COLO668 (cell line): ENCODE results near the gene KCNQ4.

ENCODE experiments used
- DNase-seq: peaks from one replicate; lab custom pipeline; 2025; ENCODE audit not compliant: unreplicated experiment; lab: John Stamatoyannopoulos, UW

Gene KCNQ4

DNA sequence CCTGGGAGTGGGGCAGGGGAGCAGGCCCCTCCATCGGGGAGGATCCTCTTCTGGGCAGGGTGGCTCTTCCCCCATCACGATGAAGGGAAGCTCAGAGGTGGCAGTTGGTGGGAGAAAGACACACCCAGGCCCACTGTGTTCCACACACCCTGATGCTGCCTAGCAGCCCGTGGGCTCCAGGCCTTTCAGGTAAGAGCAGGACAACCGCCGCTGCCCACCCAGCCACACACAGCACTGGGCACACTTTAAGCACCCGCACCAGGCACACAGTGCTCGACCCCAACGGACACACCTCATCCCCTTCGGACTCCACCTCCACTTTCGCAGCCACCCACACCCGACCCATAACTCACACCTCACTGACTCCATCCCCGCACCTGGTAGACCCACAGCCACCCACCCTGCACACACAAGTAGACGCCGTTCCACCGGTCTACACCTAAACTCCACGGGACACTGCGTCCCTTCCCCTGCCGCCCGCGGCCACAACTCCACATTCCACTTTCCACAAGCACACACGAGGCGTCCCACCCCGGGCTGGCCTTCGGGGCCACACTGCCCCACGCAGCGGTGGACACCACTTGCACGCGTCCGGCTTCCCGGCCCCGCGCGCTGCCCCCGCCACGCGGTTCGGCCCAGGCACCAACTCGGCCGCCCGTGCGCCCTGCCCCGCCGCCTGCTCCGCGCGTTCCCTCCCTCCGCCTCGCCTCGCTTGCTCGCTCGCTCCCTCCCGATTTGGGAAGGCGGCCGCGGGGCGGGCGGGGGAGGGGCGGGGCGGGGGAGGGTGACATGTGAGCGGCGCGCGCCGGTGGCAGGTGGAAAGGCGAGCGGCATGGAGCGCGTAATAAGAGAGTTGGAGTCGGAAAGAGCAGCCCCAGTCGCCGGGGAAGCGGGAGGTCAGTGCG is at the start of gene KCNQ4:
KCNQ4 (plus strand) TSS at position 787 of the 905 bp plus-strand sequence. CDS start 307 bp downstream, outside the sequence.
- DNase-seq, result peak; percentile 67

DNA sequence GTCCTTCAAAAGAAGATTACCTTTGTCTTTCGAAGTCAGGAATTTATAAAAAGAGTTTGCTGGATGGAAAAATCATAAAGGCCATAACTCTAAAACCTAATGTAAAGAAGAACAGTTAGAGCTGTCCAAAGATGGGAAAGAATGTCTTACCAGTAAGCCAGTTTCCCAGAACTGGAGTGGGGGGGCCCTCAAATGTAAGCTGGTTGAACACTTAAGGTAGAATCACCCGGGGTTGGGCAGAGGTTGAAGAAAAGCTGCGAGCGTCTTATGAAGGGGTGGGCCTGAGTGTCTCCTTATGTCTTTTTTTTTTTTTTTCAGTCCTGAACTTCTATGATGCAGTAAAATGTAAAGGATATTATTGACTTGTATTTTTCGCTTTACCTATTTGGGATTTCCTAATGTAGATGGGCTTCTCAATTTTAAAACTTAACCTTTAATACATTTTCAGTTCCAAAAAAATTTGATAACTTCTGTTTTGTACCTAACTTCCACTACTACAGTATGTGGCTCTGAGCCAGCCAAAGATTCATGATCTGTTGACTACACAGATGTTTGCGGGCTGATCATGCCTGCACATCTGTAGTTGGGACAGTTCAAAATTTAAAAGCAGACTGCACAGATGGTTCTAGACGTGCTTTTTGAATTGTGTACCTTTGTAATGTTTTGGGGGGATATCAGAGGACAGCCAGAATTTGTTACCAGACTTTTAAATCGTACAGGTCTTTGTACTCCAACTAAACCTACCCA is 48.5 kb upstream of the KCNQ4 start:
- DNase-seq, result no peak

DNA sequence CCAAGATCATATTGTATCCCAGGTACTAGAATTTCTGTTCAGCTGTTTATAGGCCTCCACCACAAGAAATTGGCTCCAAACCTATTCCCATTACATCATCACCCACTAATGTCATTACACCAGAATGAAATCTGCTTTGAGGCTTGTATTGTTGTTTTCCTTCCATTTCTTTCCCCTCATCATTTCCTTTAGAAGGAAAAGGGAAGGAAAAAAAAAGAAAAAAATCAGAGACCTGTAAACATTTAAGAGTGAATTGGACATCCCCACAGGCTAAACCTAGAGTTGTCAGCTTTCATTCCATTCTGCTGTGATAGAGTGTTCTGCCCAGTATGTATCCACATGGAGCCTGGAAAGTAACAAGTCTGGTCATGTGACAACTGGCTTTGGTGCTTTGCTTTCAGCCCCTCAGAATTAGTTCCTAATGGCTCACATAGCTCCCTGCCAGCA is 47.5 kb upstream of the KCNQ4 start:
- no peak for DNase-seq

DNA sequence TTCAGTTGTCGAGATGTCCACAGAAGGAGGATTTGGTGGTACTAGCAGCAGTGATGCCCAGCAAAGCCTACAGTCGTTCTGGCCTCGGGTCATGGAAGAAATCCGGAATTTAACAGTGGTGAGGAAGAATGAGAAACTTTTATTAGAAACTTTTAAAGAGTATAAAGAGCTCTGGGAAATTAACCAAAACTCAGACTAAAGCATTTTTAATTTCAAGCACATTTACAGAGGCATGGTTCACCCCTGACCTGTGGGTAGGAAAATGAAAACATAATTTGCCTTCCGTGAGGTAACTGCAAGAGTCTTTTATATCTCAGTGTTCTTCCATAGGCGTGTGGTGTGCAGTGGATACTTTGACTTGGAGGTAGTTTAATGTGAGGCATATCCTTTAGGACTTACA is 44.8 kb upstream of the KCNQ4 start:
- DNase-seq, result no peak

DNA sequence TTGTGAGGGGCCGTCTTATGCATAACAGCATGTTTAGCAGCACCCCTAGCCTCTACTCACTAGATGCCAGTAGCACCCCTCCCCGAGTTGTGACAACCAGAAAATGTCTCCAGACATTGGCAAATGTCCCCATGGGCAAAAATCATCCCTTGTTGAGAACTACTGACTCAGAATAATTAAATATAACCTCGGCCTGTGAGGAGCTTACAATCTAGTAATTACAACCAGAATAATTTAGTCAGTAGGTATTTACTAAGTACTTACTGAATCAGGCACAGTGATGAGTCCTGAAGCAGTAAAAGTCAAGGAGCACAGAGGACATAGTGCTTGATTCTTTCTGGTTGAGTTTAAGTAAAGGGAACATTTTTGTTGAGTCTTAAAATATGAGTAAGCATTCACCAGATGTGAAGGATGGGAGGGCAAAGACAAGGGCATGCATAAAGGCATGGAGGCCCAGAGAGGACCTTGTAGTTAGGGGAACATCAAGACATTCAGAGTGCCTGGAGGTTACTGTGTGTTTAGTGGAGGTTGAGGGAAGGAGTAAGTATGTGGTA is 44.1 kb upstream of the KCNQ4 start:
- DNase-seq, result no peak

DNA sequence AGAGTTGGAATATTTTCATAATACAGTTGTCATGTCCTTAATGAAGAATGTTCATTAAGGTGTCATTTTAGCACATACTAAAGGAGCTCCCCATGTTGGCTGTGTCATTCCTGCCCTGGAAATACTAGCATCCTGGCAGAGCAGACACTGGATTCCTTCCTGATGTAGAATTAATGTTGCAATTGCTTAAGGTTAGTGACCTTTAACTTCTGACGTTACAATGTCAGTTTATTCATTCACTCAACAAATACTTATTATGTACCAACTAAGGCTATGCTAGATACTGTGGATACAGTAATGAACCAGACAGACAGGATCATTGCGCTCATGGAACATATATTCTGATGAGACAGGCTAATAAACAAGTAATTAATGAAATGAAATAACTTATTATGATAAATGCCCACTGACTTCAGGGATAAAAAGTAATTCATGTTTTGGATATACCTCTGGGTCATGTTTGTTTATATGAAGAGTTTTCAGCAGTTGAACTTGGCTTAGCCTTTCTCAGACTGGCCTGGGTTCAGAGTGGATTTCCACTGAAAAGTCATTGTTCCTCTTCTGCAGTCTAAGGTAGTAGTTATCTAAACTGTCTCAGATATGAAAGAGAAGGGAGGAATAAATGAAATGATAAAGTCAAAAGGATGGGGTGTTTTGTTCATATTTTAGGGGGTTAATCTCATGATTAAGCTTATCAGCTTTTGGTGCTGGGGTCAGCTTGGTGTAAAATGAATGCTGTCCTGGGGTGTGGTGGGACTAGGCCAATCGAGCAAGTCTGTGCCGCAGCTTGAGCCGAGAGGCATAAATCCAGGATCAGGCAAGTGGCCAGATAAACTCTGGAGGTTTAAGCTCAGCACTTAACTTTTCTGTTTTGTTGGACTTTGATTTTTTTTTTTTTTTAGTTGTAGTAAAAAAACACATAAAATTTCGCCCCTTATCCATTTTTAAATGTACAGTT is 43.3 kb upstream of the KCNQ4 start:
- DNase-seq, result no peak

DNA sequence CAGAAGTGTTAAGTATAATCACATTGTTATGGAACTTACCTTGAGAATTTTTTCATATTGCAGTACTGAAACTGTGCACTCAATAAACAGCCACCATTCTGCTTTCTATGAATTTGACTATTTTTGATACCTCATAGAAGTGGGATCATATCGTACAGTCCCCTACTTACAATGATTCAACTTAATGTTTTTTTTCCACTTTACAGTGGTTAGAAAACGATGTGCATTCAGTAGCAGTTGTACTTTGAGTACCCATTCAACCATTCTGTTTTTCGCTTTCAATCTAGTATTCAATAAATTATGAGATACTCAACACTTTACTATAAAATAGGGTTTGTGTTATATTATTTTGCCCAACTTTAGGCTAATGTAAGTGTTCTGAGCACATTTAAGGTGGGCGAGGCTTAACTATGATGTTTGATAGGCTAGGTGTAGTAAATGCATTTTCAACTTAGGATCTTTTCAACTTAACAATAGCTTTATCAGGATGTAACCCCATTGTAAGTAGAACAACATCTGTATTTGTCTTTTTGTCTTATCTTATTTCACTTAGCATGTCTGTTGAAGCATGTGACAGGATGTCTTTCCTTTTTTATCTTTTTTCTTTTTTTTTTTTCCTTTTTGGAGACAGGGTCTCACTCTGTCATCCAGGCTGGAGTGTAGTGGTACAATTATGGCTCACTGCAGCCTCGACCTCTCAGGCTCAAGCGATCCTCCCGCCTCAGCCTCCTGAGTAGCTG is 42.4 kb upstream of the KCNQ4 start:
- DNase-seq, result no peak

DNA sequence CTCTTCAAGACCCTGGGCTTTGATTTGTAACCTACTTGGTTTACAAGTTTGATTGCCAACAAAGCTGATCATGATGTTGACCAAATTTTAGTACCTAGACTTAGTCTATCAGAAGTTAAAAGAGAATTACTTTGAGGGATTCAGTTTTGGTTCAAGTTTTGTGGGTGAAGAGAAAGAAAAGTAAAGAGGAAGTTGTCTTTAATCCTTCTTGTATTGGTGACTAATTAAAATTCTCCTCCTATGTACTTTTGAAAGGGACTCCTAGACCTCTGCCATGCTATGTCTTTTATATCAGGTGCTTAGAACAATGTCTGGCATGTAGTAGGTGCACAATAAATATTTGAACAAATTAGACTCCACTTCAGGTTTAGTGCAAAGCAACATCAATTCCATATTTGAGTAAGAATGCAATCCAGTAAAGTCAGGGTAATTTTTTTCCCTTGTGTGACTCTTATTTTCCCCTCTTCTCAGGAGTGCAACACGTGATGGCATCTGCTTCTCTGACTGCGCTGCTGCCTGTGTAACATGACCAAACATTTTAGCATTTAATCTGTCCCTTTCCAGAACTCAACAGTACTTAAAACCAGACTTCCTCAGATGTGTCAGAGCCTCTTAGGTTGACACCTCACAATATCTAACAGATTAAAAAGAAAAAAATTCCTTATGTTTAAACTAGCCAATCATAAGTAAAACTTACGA is 41.1 kb upstream of the KCNQ4 start:
- no peak for DNase-seq

DNA sequence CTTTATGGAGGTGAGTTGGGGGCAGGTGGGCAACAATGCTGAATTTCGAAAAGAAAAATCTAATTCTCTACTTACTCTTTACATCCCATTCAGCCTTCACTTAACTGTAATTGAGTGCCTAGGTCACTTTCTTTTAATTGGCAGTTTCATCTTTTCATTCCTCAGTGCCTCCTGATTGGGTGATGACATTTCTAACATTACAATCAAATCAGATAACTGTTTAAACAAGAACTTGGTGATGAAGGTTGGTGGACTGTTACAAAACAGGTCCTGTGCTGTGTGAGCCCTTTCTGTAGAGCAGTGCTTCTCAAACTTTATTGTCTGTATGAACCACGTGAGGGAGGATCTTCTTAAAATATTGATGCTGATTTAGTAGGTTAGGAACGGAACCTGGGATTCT is 40.1 kb upstream of the KCNQ4 start:
- DNase-seq, result no peak

DNA sequence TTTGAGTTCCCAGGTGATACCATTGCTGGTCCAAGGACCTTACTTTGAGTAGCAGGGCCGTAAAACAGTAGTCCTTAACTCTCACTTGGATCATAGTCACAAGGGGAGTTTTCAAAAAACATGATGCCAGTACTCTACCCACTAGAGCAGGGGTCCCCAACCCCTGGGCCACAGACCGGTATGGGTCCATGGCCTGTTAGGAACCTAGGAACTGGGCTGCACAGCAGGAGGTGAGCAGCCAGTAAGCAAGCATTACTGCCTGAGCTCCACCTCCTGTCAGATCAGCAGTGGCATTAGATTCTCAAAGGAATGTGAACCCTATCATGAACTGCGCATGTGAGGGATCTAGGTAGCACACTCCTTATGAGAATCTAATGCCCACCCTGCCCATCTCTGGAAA is 39.7 kb upstream of the KCNQ4 start:
- DNase-seq, result no peak

DNA sequence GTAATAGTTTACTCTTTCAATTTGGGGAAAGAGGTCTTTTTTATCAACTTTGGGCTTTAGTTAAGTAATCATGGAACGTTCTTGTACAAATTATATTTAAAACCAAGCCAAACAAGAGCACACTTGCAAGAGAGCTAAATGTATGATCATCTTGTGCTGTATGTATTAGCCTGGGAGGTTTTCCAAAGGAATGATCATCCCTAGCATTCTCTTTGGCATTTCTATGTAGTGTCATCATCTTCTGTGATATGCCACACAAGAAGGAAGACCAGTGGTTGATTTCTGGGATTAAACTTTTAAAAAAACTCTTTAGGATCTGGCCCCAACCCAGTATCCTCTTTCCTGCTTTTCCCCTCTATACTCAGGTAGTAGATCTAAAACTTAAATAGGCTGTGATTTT is 38.4 kb upstream of the KCNQ4 start:
- no peak for DNase-seq

DNA sequence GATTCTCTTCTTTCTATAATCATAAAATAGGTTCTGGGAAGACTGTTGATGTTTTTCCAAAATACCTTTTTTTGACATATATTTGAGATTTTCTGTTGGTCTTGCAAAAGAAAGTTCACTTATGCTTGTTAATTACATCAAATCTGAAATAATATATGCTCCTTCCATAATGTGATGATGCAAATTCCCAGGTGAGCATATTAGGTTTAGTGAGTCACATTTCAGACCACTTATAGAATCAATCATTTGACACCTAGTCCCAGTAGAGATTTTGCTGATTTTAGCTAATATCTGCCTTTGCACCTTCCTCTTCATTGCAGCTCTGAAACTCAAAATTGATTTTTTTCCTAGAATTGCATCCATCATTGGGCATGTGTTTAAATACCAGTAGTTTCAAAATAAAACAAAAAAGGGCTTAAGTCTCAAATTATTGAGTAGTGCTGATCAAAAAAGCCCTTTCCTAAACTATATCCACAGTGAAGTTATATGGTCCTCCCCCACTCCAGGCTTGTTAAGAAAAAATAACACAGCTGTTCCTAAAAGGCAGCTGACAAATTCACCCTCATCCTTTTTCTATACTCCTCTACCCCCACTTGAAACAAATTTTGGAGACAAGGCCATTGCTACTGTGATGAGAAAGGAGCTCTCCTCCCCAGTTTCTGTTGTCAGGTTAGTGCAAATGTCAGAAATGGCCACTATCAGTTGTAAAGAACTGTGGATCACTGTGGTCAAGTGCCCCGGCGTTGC is 37.1 kb upstream of the KCNQ4 start:
- no peak for DNase-seq

DNA sequence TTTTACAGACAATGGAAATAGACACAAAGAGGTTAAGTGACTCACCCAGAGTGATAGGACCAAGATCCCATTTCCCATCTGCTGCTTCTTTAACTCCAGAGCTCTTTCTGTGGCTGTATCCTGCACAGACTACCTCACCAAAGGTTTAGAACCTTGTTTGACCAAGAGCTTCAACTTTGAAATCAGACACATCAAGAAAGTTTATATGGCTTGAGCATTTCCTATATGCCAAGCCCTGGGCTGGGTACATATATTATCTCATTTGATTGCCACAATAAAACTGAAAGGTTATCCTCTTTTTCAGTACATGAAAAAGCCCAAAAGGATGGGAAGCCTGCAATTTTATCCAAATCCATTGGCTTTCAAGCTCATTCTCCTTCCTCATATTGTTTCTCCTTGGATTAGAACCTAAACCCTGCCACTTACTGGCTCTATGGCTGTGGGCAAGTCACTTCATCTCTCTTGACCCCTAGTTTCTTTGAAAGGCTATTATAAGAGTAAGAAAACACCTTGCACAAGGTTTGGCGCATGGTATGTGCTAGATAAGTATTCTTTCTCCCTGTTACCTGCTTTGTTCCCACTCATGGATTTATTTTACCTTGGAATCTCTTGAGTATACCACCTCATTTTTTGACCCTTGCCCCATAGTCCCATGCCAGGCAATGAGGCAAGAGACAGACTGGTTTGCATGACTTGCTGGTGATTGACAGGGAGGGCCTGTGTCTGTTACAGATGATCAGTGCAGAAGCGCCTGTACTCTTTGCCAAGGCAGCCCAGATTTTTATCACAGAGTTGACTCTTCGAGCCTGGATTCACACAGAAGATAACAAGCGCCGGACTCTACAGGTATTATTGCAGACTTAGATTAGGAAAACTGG is 34.5 kb upstream of the KCNQ4 start:
- DNase-seq, result no peak

DNA sequence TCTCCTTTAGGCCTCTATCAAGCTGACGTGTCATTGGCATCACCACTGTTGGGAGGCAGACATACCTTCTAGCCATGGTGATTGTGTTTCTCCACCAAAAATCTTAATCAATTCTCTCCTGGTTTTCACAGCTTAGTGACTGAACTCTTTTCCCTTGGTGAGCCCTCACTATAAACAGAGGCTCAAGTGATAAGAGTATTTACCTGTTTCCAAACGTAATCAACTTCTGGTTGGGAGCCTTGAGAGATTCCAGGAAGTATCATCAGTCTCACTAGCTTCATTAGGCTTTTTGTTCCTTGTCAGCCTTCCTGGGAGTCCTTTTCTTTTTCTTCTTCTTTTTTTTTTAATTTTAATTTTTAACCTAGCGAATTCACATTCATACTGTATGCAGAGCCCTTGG is 33.8 kb upstream of the KCNQ4 start:
- DNase-seq, result no peak

DNA sequence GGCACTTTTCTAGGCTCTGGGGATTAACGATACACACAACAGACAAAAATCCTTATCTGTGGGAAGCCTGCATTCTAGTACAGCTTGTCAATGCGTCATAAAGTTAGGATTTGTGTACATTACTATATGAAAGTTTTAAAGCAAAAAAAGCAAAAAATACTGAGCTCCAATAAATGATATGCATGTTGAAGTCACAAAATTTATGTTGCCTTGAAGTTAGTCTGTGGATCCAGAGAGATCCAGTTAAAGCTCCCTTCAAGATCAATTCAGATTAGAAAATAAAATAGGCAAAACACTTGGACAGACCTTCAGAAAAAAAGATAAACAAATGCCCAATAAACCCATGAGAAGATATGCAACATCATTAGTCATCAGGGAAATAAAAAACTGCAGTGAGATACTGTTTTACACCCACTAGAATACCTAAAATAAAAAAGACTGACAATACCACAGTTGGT is 33.1 kb upstream of the KCNQ4 start:
- no peak for DNase-seq

DNA sequence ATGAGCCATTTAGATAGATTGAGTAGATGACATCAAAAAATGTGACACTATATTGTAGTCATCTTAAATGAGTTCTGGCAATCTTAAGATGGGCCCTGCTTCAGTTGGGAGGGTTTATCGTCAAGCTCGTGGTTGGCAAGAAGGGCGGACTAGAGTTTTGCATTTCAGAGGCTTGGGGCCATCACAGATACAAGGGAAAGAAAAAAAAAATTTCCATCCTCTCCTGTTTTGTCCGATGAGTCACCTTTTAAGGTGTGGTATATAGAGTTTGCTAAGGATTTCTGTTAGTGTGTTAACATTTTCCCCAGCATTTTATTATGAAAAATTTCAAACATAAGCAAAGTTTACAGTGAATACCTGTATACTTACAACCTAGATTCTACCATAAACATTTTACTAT is 31.8 kb upstream of the KCNQ4 start:
- DNase-seq, result no peak

DNA sequence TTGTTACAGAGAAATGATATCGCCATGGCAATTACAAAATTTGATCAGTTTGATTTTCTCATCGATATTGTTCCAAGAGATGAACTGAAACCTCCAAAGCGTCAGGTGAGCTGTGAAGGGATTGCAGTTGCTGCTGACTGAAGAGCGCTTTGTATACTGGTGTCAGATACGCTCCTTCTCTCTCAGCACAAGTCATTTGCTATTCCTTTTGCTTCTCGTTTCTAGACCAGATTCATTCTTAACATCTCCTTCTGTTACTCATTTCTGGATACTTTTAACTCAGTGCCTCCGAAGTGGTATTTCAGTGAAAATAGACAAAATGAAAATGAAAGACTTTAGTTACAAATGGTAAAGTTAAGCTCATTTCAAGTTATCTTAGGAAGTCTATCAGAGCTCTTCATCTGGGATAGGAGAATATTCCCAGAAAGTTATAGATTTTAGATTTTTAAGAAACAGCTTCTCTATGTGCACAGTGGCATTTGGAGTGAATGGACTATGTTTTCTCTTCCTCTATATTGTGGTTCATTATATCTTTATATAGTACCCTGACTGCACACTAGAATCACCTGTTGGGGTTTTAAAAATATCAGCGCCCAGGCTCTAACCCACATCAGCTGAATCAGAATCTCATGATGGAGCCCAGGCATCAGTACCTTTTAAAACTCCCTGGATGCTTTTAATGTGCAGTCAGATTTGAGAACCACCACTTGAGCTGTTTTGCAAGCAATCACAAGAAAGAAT is 30.3 kb upstream of the KCNQ4 start:
- no peak for DNase-seq
